Activated CD8-positive, alpha-beta memory T cell treated with anti-CD3 and anti-CD28 coated beads, Interleukin-2, amount 50 U/mL, for 24 hours (primary cell): ENCODE measurements around the gene PRMT2.

Experiments used
- DNase-seq: peaks from one replicate; pipeline ENCODE4 v3.0.0-alpha.2; 2020; ENCODE audit errors: extremely low read depth

The PRMT2 gene

GRCh38 chr21:46641656-46642055 is 6.2 kb downstream of the PRMT2 start:
- DNase-seq = no peak

- no peak for DNase-seq
Measured at GRCh38 chr21:46643379-46644177, 8.1 kb downstream of the PRMT2 start.

- DNase-seq = no peak
Measured at GRCh38 chr21:46645840-46646239, 10.4 kb downstream of the PRMT2 start.

DNA sequence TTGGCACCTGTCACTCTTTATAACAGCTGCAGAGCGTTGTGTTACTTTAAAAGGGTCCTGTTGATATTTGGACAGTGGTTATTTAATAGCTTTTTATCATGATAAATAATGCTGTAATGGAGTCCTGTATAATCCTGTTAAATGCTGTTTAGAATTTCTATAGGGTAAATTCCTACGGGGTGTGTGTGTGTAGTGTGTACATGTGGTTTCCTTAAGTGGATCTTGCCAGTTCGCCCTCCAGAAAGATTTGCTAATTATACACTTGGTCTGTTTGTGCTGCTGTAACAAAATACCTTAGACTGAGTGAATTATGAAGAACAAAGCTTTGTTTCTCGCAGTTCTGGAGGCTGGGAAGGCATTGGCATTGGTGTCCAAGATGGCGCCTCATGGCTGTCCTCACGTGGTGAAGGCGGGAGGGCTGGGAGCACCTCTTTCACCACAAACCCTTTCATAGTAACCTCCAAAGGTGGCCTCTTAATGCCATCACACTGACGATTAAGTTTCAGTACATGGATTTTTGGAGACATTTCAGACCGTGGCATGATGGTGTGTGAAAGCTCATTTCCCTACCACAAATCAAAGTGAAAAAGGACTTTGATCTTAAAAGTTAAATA is 11.2 kb downstream of the PRMT2 start:
- no peak for DNase-seq

- DNase-seq = no peak
Measured at GRCh38 chr21:46648539-46648938, 13.1 kb downstream of the PRMT2 start.

- DNase-seq = no peak
Measured at GRCh38 chr21:46649356-46649755, 13.9 kb downstream of the PRMT2 start.

- DNase-seq = no peak
Measured at GRCh38 chr21:46650476-46651098, 15.1 kb downstream of the PRMT2 start.

DNA sequence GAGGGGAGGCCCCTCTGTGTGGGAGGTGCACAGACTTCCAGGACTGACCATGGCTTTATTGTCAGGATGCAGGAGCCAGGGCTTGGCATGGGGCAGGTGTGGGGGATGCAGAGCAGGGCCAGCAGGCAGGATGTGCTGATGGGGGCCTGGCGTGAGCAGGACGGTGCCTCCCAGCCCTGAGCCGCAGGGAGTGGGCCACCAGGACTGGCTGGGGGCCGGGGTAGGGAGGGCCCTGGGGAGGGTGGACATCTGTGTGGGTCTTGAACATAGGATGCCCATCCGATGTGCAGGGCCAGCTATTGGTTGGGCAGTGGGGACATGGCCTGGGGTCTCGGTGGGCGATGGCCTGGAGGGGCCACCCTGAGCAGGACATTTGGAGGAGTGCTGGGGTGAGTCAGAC is 15.6 kb downstream of the PRMT2 start:
- no peak for DNase-seq

- no peak for DNase-seq
Measured at GRCh38 chr21:46655230-46655629, 19.8 kb downstream of the PRMT2 start.

- DNase-seq = no peak
Measured at GRCh38 chr21:46656820-46657219, 21.3 kb downstream of the PRMT2 start.

- DNase-seq = no peak
Measured at GRCh38 chr21:46660505-46660904, 25.0 kb downstream of the PRMT2 start.

GRCh38 chr21:46661211-46661625 is 25.7 kb downstream of the PRMT2 start:
- DNase-seq = no peak

DNA sequence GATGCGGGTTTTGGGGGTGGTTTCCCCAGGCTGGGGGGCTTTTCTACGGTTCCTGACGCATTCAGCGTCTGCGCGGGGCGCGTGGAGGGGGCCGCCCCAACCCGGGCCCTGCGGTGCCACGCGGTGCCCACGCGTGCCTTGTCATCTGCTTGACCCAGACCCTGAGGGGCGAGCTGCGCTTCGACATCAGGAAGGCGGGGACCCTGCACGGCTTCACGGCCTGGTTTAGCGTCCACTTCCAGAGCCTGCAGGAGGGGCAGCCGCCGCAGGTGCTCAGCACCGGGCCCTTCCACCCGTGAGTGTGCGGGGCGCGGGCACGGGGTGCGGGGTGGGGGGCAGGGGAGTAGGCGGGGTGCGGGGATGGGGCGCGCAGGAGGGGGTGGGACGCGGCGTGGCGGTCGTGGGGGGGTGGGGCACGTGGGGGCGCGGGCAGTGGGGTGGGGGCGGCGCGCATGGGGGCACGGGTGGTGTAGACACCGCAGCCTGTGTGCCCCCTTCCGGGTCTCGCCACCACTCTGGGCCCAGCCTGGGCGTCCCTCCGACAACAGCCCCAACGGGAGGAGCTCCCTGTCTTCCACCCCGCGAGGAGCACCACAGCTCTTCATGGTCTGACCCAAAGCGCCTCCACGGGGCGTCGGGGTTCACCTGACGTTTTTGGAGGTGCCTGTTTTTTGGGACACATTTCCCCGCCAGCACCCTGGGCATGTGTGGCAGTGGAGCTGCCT is 26.3 kb downstream of the PRMT2 start:
- no peak for DNase-seq

GRCh38 chr21:46662367-46662654 is 26.8 kb downstream of the PRMT2 start:
- no peak for DNase-seq

DNA sequence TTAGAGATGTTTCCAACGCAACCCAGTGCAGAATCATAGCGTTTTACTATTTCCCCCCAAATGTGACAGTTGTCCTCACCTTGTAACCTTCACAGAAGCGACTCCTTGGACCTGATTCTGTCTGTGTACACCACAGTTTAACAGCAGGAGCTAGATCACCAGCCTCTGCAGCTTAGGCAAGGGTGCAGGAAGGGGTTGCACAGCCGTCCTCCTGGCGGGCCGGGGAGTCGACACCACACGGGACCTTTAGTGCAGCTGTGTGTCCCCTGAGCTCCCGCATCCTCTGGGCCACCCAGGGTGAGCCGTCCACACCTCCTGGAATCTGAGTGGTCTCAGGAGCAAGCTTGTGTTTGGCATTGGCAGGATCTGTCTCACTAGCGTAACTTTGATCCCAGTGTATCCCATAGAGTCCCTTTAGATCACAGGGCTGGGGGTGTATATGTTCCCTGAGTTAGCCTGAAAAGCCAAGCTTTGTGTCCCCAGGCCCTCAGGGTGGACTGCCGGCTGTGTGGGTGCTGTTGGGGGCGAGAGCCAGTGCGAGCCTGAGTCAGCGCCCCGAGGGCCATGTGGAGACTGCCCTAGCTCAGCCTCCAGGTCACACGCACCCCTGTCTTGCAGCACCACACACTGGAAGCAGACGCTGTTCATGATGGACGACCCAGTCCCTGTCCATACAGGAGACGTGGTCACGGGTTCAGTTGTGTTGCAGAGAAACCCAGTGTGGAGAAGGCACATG is 27.5 kb downstream of the PRMT2 start:
- no peak for DNase-seq

DNA sequence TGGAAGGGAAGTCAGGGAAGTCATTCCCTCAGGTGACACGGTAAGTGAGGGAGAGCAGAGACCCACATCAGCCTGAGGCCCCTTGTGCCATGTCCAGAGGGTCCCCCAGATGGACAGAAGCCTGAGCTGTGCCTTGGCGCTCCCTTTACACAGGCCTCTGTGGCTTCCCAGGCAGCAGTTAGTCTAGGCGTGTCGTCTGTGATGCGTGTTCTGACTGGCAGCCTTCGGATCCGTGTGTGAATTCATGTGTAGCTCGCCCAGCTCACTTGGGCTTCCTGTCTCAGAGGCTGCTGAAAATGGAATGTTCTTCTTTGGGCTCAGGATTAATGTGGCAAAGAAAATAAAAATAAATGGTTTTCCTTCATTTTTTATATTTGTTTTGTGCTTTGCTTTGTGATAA is 28.3 kb downstream of the PRMT2 start:
- no peak for DNase-seq

DNA sequence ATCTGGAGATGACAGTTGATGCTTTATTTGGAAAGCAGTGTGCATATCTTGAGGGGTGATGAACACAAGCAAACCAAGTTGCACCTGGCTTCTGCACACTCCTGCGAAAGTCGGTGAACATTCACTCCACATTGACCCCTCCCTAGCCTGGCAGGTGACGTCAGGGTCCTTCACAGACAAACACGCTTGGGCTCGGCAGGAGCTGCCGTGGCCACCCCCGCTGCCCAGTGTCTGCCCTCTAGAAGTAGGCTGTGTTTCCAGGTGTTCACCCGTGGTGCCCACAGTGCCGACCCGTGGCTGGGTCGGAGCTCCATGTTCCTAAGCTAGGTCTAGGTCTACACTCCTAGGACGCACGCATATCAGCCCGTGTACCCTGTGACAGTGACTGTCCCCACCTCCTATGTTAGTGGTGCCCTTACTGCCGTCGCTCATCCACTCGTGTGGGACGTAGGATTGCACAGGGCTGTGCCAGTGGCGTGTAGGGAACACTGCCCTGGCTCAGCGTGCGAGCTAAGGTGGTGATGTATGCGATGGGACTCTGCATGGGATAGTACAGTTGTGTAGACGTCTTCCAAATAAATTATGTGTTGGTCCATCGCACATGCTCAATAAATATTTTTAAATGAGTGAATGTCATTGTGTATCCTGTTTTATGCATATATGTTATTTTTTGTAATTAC is 29.0 kb downstream of the PRMT2 start:
- DNase-seq = no peak

GRCh38 chr21:46665566-46665965 is 30.1 kb downstream of the PRMT2 start:
- no peak for DNase-seq

DNA sequence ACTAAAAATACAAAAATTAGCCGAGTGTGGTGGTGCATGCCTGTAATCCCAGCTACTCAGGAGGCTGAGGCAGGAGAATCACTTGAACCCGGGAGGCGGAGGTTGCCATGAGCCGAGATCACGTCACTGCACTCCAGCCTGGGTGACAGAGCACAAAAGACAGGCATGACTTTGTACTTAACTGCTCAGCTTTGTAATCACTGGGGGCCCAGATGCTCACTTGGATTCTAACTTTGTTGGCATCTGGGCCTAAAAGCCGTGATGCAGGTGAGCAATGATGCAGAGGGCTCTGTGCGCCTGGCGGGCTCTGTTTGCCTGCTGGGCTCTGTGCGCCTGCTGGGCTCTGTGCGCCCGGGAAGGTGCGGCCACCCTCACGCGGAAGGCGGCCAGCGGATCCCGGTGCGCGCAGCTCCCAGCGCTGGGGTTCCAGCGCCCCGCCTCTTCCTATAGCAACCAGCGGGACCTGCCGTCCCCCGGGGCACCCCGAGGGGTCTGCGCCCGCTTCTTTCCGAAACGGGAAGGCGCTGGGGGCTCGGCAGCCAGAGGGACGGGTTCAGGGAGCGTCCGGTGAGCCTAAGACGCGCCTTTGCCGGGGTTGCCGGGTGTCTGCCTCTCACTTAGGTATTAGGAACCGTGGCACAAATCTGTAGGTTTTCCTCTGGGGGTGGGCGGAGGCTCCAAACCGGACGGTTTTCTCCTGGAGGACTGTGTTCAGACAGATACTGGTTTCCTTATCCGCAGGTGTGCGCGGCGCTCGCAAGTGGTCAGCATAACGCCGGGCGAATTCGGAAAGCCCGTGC is 31.7 kb downstream of the PRMT2 start:
- no peak for DNase-seq

DNA sequence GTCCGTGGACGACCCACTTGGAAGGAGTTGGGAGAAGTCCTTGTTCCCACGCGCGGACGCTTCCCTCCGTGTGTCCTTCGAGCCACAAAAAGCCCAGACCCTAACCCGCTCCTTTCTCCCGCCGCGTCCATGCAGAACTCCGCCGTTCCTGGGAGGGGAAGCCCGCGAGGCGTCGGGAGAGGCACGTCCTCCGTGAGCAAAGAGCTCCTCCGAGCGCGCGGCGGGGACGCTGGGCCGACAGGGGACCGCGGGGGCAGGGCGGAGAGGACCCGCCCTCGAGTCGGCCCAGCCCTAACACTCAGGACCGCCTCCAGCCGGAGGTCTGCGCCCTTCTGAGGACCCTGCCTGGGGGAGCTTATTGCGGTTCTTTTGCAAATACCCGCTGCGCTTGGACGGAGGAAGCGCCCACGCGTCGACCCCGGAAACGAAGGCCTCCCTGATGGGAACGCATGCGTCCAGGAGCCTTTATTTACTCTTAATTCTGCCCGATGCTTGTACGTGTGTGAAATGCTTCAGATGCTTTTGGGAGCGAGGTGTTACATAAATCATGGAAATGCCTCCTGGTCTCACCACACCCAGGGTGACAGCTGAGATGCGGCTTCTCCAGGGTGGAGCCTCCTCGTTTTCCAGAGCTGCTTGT is 32.4 kb downstream of the PRMT2 start:
- DNase-seq = no peak
